ENCODE data around the gene KAT6B.

KAT6B gene

DNA sequence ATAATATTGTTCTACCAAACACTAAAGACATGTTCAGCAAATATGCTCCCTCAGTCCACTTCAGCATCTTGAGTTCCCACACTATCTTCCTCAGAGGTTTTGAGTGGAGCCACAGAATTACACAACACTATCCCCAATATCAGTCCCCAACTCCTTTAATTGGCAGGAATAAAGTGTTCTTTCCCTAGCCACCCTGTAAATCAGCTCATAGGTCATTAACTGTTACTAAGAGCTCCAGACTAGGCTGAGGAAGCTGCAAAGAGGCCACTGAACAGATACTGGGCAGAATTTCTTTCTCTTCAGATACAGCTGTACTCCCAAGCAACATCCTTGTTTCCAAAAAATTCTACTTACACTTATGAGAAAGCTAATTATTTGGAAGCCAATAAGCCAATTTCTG lies 11.6 kb upstream of the KAT6B start:
- Histone ChIP-seq H3K4me3 (no peak overlapping the region), H3K27ac (no peak overlapping the region)
- TF ChIP-seq, protein P1, sequence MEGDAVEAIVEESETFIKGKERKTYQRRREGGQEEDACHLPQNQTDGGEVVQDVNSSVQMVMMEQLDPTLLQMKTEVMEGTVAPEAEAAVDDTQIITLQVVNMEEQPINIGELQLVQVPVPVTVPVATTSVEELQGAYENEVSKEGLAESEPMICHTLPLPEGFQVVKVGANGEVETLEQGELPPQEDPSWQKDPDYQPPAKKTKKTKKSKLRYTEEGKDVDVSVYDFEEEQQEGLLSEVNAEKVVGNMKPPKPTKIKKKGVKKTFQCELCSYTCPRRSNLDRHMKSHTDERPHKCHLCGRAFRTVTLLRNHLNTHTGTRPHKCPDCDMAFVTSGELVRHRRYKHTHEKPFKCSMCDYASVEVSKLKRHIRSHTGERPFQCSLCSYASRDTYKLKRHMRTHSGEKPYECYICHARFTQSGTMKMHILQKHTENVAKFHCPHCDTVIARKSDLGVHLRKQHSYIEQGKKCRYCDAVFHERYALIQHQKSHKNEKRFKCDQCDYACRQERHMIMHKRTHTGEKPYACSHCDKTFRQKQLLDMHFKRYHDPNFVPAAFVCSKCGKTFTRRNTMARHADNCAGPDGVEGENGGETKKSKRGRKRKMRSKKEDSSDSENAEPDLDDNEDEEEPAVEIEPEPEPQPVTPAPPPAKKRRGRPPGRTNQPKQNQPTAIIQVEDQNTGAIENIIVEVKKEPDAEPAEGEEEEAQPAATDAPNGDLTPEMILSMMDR (IDR thresholded peaks at IDR 0.05), result no peak
- no peak for DNase-seq (ENCODE audit: low spot score)

DNA sequence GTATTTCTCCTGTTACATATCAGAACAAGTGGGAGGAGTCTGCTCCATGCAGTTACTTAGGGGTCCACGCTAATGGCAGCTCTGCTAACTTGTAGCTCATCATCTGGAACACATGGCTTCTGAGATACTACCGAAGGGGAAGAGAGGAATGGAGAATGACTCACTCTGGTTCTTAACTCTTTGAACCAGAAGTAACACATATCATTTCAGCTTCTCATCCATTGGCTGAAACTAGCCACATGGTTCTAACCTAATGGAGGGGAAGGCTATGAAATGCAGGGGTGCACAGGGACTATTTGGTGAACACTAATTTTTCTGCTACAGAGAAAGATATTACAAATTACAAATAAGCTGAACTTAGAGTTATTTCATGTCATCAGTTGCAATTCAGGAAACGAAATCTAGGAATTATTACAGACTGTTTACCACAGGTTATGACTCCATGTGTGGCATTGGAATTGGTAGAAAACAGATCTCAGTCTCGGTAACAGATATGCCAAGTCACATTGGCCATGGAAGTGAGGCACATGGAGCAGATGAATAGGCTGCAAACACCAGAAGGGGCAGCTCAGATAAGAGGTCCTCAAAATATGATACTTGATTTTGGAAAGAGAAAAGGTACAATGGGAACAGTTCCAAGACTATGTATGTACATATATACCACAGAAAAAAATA lies 9.4 kb upstream of the KAT6B start:
- DNase-seq (ENCODE audit: low spot score), result no peak
- H3K27ac ChIP-seq, result no peak overlapping the region
- no peak overlapping the region for H3K4me3 ChIP-seq
- TF ChIP-seq, protein P1 (IDR thresholded peaks at IDR 0.05), result no peak

DNA sequence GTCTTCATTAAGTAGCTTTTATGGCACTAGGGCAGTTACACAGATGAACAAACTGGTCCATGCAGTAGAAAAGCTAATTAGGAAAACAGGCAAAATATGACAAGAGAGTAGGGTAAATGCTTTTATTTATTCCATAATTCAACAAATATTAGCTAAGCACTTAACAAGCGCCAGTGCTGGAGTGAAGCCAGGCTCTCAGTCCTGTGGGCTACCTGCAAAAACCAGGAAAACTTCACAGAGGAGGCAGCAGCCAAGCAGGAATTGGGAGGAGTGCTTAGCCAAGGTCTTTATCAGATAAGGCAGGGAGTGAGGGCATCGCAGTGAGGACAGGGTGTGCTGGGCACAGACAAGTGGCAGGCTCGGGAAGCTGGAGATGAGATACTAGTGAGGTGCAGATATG lies 4.9 kb upstream of the KAT6B start:
- TF ChIP-seq, protein P1 (IDR thresholded peaks at IDR 0.05), result no peak
- DNase-seq (ENCODE audit: low spot score), result no peak
- no peak overlapping the region for H3K4me3 ChIP-seq
- H3K27ac ChIP-seq, result peak overlapping the region in 1 of 2 donors; percentile 68

DNA sequence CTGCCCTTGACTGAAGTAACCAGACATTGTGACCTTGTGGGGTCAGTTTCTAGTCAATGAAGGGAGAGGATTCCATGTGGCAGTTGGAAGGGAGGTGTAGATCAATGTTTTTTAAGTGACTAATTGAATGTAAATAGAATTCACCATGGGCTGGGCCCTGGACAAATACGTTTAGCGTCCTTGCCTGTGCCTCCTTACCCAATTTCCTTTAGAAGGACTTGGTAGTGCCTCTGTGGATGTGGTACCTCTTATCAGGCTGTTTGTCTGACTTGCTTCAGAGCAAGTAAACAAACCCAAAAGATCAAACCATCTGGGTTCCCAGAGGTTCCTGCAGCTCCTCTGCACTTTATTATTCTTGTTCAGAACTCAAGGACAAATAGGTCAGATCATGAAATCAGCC lies 4.3 kb upstream of the KAT6B start:
- TF ChIP-seq, protein P1 (IDR thresholded peaks at IDR 0.05), result no peak
- Histone ChIP-seq H3K4me3 (no peak overlapping the region), H3K27ac (peak overlapping the region; percentile 67 to 68)

DNA sequence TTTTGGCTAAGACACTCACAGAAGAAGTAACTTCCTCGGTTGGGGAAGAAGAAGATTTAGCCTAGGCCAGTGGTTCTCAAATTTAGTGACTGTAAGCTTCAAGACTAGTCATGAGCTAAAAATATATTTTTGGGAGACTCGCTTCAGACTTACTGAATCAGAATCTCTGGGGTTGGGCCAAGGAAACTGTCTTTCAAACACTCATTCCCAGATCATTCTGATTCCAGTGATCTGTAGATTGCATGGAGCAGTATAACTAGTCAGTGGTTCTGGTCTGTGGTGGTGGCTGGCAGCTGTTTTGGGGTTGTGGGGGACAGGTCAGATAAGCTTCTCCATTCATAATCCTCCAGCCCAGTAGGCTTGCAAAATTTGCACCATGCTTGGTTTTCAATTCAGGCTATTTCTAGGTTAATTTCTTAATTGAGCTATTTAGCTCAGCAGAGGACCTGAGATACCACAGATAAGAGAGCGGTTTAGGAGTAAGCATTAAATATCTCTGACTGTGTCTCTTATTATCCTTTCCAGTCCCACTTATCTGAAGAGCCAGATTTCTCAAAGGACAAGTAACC lies 3.8 kb upstream of the KAT6B start:
- DNase-seq (ENCODE audit: low spot score), result no peak
- Histone ChIP-seq H3K4me3 (no peak overlapping the region), H3K27ac (peak overlapping the region; percentile 67 to 68)
- TF ChIP-seq, protein P1 (IDR thresholded peaks at IDR 0.05), result no peak

More for the DNA sequence above, 4.3 kb upstream of the KAT6B start:
- DNase-seq (ENCODE audit: low spot score), result no peak

DNA sequence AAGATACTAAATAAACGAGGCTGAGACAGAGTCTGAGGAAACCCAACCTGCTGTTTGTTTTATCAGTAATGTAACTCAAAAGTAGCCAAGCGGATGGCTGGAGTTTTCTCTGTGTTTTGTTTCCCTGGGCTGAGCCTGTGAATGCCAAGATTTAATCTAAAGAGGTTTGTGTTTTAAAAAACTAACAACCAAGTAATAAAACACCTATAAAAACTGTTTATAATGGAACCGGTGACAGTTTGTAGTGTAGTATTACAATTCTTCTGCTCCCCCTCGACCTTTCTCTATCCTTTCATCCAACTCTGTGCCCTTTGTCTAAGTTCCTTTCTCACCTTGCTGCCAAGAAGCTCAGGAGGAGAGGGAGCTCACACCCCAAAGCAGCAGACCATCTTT lies 2.6 kb upstream of the KAT6B start:
- H3K27ac ChIP-seq, result peak overlapping the region; percentile 90 to 92
- DNase-seq (ENCODE audit: low spot score), result no peak
- TF ChIP-seq, protein P1 (IDR thresholded peaks at IDR 0.05), result no peak
- H3K4me3 ChIP-seq, result no peak overlapping the region

Measured in coronary artery (tissue), 2 donors.